ENCODE results near the gene NIM1K.
"Not testable (repeated sequence)": the region's sequence is repeated elsewhere in the genome, so short reads cannot be mapped to it uniquely, and the experiment has no call there.

Gene NIM1K

GRCh38 chr5:43182421-43182820, 9.6 kb upstream of the NIM1K start:
- no peak overlapping the region for H3K4me3 ChIP-seq

GRCh38 chr5:43183101-43183500, 8.9 kb upstream of the NIM1K start:
- H3K4me3 ChIP-seq, H3K27ac ChIP-seq: not testable (repeated sequence)

More at GRCh38 chr5:43182421-43182820, 9.6 kb upstream of the NIM1K start:
- no peak overlapping the region for H3K27ac ChIP-seq

GRCh38 chr5:43190755-43191603, 1.0 kb upstream of the NIM1K start:
- Histone ChIP-seq H3K27ac (no peak overlapping the region), H3K4me3 (peak overlapping the region in 1 of 7 experiments; percentile 41)

- peak overlapping the region in 7 of 21 experiments; percentile 5 to 37 (median 19) for H3K27ac ChIP-seq
Observed at GRCh38 chr5:43192558-43193180, 644 bp downstream of the NIM1K start.

GRCh38 chr5:43193181-43193893, 1.3 kb downstream of the NIM1K start:
- Histone ChIP-seq H3K27ac (peak overlapping the region in 7 of 21 experiments; percentile 5 to 60 (median 19)), H3K4me3 (peak overlapping the region; percentile 35 to 57 (median 42))

More at GRCh38 chr5:43192558-43193180, 644 bp downstream of the NIM1K start:
- peak overlapping the region; percentile 35 to 57 (median 42) for H3K4me3 ChIP-seq

- peak overlapping the region in 1 of 7 experiments; percentile 57 for H3K4me3 ChIP-seq
- peak overlapping the region in 5 of 21 experiments; percentile 3 to 60 (median 21) for H3K27ac ChIP-seq
Observed at GRCh38 chr5:43193894-43194265, 1.9 kb downstream of the NIM1K start.

- H3K4me3 ChIP-seq, result no peak overlapping the region
- no peak overlapping the region for H3K27ac ChIP-seq
Observed at GRCh38 chr5:43195670-43196265, 3.7 kb downstream of the NIM1K start.

GRCh38 chr5:43197535-43197934, 5.5 kb downstream of the NIM1K start:
- no peak overlapping the region for H3K27ac ChIP-seq

GRCh38 chr5:43201442-43201841, 9.4 kb downstream of the NIM1K start:
- not testable (repeated sequence) for H3K4me3 ChIP-seq, H3K27ac ChIP-seq

More at GRCh38 chr5:43197535-43197934, 5.5 kb downstream of the NIM1K start:
- no peak overlapping the region for H3K4me3 ChIP-seq

GRCh38 chr5:43202380-43202779, 10.4 kb downstream of the NIM1K start:
- no peak overlapping the region for H3K4me3 ChIP-seq
- H3K27ac ChIP-seq, result no peak overlapping the region

GRCh38 chr5:43203373-43203772, 11.3 kb downstream of the NIM1K start:
- Histone ChIP-seq H3K4me3 (no peak overlapping the region), H3K27ac (no peak overlapping the region)

GRCh38 chr5:43204958-43205357, 12.9 kb downstream of the NIM1K start:
- Histone ChIP-seq H3K27ac (no peak overlapping the region), H3K4me3 (no peak overlapping the region)

GRCh38 chr5:43207601-43208000, 15.6 kb downstream of the NIM1K start:
- H3K4me3 ChIP-seq, result no peak overlapping the region
- H3K27ac ChIP-seq, result no peak overlapping the region

GRCh38 chr5:43208658-43209057, 16.6 kb downstream of the NIM1K start:
- Histone ChIP-seq H3K27ac (no peak overlapping the region), H3K4me3 (no peak overlapping the region)

GRCh38 chr5:43209060-43209459, 17.0 kb downstream of the NIM1K start:
- no peak overlapping the region for H3K4me3 ChIP-seq
- no peak overlapping the region for H3K27ac ChIP-seq

- H3K4me3 ChIP-seq, result no peak overlapping the region
- H3K27ac ChIP-seq, result no peak overlapping the region
Observed at GRCh38 chr5:43209833-43210232, 17.8 kb downstream of the NIM1K start.

GRCh38 chr5:43210570-43210969, 18.5 kb downstream of the NIM1K start:
- Histone ChIP-seq H3K27ac (no peak overlapping the region), H3K4me3 (no peak overlapping the region)

GRCh38 chr5:43213951-43214350, 21.9 kb downstream of the NIM1K start:
- Histone ChIP-seq H3K27ac (no peak overlapping the region), H3K4me3 (no peak overlapping the region)

GRCh38 chr5:43215073-43215631, 23.1 kb downstream of the NIM1K start:
- no peak overlapping the region for H3K4me3 ChIP-seq
- no peak overlapping the region for H3K27ac ChIP-seq

- Histone ChIP-seq H3K27ac (no peak overlapping the region), H3K4me3 (no peak overlapping the region)
Observed at GRCh38 chr5:43216941-43217340, 24.9 kb downstream of the NIM1K start.

Measured in skin epidermis (tissue), 12 donors.